GM12878 (cell line): ENCODE measurements around the gene CPD. TPM values are rescaled to one million over a fixed set of nuclear protein-coding genes. Genes with fewer than 3 reads are reported as not detected.

ENCODE experiments used
- ATAC-seq: fragments of 200-7000 bp; cut with Tn5 transposase; 3 replicates; pipeline ENCODE4 v1.9.1; 2020; ENCODE audit warnings: mild to moderate bottlenecking, moderate library complexity
- BruUV-seq: library from RNA; stranded (reverse); fragments of 400-500 nt; replicated peaks from 2 replicates; lab custom pipeline; 2021; lab: Mats Ljungman, UMichigan
- CTCF ChIA-PET: fragments of 300-600 bp; sonication (Branson Sonifier 250); formaldehyde crosslinking; extraction: SDS; loops from one replicate; lab custom pipeline; 2021; ENCODE audit warnings: inconsistent platforms; lab: Yijun Ruan, JAX
- POLR2A ChIA-PET: fragments of 350-600 bp; formaldehyde crosslinking; extraction: SDS; loops from one replicate; lab custom pipeline; 2021; ENCODE audit warnings: inconsistent platforms; lab: Charles Lee
- RAD21 ChIA-PET: fragments of 300-600 bp; sonication (Branson Sonifier 250); formaldehyde crosslinking; loops from one replicate; lab custom pipeline; 2023; ENCODE audit warnings: antibody characterized with exemption; ENCODE audit not compliant: unreplicated experiment; lab: Charles Lee
- SMC1A ChIA-PET: fragments of 300-600 bp; sonication (Branson Sonifier 250); formaldehyde crosslinking; loops from one replicate; lab custom pipeline; 2023; ENCODE audit not compliant: unreplicated experiment, uncharacterized antibody; lab: Charles Lee
- DNase-seq: peaks from one replicate; pipeline ENCODE4 v3.0.0-alpha.2; 2011; ENCODE audit warnings: low read depth, low spot score
- FAIRE-seq: peaks from 3 replicates; lab custom pipeline; 2011; peaks lifted over from hg19 to GRCh38; lab: Jason Lieb, UNC
- H2AFZ ChIP-seq: 2 replicates; pipeline ENCODE4 v1.6.0; 2011; ENCODE audit warnings: low read depth, low read length, control low read depth; ENCODE audit not compliant: control insufficient read depth
- H3K27ac ChIP-seq: 2 replicates; pipeline ENCODE4 v1.5.1; 2011; ENCODE audit warnings: control low read depth; ENCODE audit not compliant: control insufficient read depth, insufficient read depth
- H3K27me3 ChIP-seq, 2 experiments: replicated peaks in 1 of 2; 2 replicates each; pipeline versions ENCODE4 v1.6.0 to v1.6.1; 2011; ENCODE audit warnings: low read length in 1 of 2; ENCODE audit not compliant: control insufficient read depth in 2 of 2, insufficient read depth in 2 of 2
- H3K36me3 ChIP-seq, 2 experiments: 2 replicates each; pipeline ENCODE4 v1.5.1; 2011; ENCODE audit warnings: low read length in 1 of 2; ENCODE audit not compliant: control insufficient read depth in 2 of 2, insufficient read depth in 2 of 2
- H3K4me1 ChIP-seq: 2 replicates; pipeline ENCODE4 v1.6.1; 2011; ENCODE audit warnings: mild to moderate bottlenecking, low read length, moderate library complexity, mixed read lengths; ENCODE audit not compliant: control insufficient read depth, insufficient read depth
- H3K4me2 ChIP-seq: 2 replicates; pipeline ENCODE4 v1.6.0; 2011; ENCODE audit warnings: control low read depth; ENCODE audit not compliant: control insufficient read depth, insufficient read depth
- H3K4me3 ChIP-seq: fragments of 200-600 bp; sonication (generic); 2 replicates; pipeline ENCODE4 v1.5.1; 2016
- H3K79me2 ChIP-seq: 2 replicates; pipeline ENCODE4 v1.6.0; 2011; ENCODE audit warnings: low read length; ENCODE audit not compliant: control insufficient read depth, insufficient read depth
- H3K9ac ChIP-seq: 2 replicates; pipeline ENCODE4 v1.8.0; 2011; ENCODE audit warnings: low read length, control low read depth, mixed read lengths; ENCODE audit not compliant: control insufficient read depth, insufficient read depth
- H3K9me3 ChIP-seq: replicated peaks from 3 replicates; pipeline ENCODE4 v1.5.1; 2011; ENCODE audit warnings: mild to moderate bottlenecking, low read length; ENCODE audit not compliant: control insufficient read depth, insufficient read depth
- H4K20me1 ChIP-seq: 2 replicates; pipeline ENCODE4 v1.6.0; 2011; ENCODE audit not compliant: control insufficient read depth, insufficient read depth
- ELK1 ChIP-seq: IDR thresholded peaks from 2 replicates; pipeline ENCODE4 v1.6.1; 2012; ENCODE audit warnings: low read depth, low read length, improper control_type of control experiment
- HCFC1 ChIP-seq: fragments of 150-350 bp; IDR thresholded peaks from 2 replicates; pipeline ENCODE4 v1.6.1; 2014; ENCODE audit warnings: low read length
- IKZF2 ChIP-seq, 2 experiments: fragments of 450-650 bp; IDR thresholded peaks; 2 replicates each; pipeline ENCODE4 v1.6.1; 2017; ENCODE audit warnings: mild to moderate bottlenecking in 2 of 2, moderate library complexity in 2 of 2
- NR2C2 ChIP-seq: IDR thresholded peaks from 2 replicates; pipeline ENCODE4 v1.6.1; 2011; ENCODE audit warnings: borderline replicate concordance, low read depth; ENCODE audit not compliant: control insufficient read depth, insufficient read length
- SPI1 ChIP-seq: IDR thresholded peaks from 2 replicates; pipeline ENCODE4 v1.6.1; 2011; ENCODE audit warnings: low read depth, mild to moderate bottlenecking, low read length, moderate library complexity, borderline replicate concordance; ENCODE audit not compliant: insufficient read depth
- WGBS: methylation state at CpG from one replicate; pipeline ENCODE4 v1.1.6; 2016; ENCODE audit warnings: low lambda C conversion rate; ENCODE audit not compliant: insufficient replicate concordance, insufficient coverage; ENCODE audit errors: missing lambda C conversion rate; 5-methylcytosine and 5-hydroxymethylcytosine counted together
- in situ Hi-C: fragments of 300-500 bp; cut with MboI; formaldehyde crosslinking; loops from 9 replicates; pipeline ENCODE4 v1.14.3; 2018; ENCODE audit warnings: mixed read lengths
- intact Hi-C: fragments of 100-400 bp; cut with micrococcal nuclease; formaldehyde crosslinking; loops from one replicate; pipeline ENCODE4 v1.14.2; 2022; ENCODE audit not compliant: unreplicated experiment
- polyA plus RNA-seq, 11 experiments: library from polyadenylated mRNA; depleted of rRNA in 4 of 11; unstranded in 6 of 11; stranded (reverse) in 5 of 11; fragments of >200 nt; fragmentation: Nextera tagmentation in 4 of 11; fragmentation: Illumina TruSeq in 1 of 11; extraction: Ambion mirVana in 4 of 11; extraction: Trizol in 1 of 11; gene quantifications; 1 replicate in 1 of 11; 2 replicates in 10 of 11; pipeline versions ENCODE4 v1.2.1 to v1.2.3, GENCODE V29; 2011 to 2016; ENCODE audit warnings: inconsistent platforms in 2 of 11, missing spikeins in 2 of 11, low read depth in 1 of 11
- total RNA-seq, 4 experiments: library from RNA; depleted of rRNA in 3 of 4; stranded (reverse); fragments of >200 nt in 3 of 4; fragmentation: Illumina TruSeq in 1 of 4; extraction: Trizol in 1 of 4; gene quantifications; 2 replicates each; pipeline versions ENCODE4 v1.2.1 to v1.2.3, GENCODE V29; 2013 to 2021
- TF ChIP-seq, protein P1 (sequence below): fragments of 450-650 bp; IDR thresholded peaks from 2 replicates; pipeline ENCODE4 v1.6.1; 2017; ENCODE audit warnings: antibody characterized with exemption, mild to moderate bottlenecking, moderate library complexity
- TF ChIP-seq, protein P2 (sequence below): fragments of 450-650 bp; IDR thresholded peaks from 2 replicates; pipeline ENCODE4 v1.6.1; 2018; ENCODE audit warnings: mild to moderate bottlenecking, low read depth, moderate library complexity; ENCODE audit not compliant: partially characterized antibody

Gene CPD
- total and polyA plus RNA-seq, 10 of the 15 experiments (the other 5 are each of a cell fraction or from before 2014, with no cell fraction given) = 3.5 to 24.2 (median 15.7) TPM

DNA sequence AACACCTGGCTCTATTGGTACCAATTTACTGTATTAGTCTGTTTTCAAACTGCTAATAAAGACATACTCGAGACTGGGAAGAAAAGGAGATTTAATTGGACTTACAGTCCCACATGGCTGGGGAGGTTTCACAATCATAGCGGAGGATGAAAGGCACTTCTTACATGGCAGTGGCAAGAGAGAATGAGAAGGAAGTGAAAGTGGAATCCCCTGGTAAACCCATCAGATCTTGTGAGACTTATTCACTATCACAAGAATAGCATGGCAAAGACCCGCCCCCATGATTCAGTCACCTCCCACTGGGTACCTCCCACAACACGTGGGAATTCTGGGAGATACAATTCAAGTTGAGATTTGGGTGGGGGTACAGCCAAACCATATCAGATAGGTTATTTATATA, 75.9 kb downstream of the CPD start:
- no peaks in the 10 kb centered on the region; the same call in 1 of the 3 replicates for H3K9me3 ChIP-seq
- H3K4me1 ChIP-seq = no peaks in the 10 kb centered on the region
- ChIA-PET POLR2A (no interaction called here), SMC1A (no interaction called here), CTCF (interaction anchor here (1.1 kb wide), 1 partner anchor 22 kb away, joined by 3 read pairs; the partner anchor contains the start of gene GOSR1), RAD21 (no interaction called here)
- BruUV-seq = no TSS peak
- no peak overlapping the region for H2AFZ ChIP-seq
- TF ChIP-seq HCFC1 = no peak
- TF ChIP-seq, protein P1, sequence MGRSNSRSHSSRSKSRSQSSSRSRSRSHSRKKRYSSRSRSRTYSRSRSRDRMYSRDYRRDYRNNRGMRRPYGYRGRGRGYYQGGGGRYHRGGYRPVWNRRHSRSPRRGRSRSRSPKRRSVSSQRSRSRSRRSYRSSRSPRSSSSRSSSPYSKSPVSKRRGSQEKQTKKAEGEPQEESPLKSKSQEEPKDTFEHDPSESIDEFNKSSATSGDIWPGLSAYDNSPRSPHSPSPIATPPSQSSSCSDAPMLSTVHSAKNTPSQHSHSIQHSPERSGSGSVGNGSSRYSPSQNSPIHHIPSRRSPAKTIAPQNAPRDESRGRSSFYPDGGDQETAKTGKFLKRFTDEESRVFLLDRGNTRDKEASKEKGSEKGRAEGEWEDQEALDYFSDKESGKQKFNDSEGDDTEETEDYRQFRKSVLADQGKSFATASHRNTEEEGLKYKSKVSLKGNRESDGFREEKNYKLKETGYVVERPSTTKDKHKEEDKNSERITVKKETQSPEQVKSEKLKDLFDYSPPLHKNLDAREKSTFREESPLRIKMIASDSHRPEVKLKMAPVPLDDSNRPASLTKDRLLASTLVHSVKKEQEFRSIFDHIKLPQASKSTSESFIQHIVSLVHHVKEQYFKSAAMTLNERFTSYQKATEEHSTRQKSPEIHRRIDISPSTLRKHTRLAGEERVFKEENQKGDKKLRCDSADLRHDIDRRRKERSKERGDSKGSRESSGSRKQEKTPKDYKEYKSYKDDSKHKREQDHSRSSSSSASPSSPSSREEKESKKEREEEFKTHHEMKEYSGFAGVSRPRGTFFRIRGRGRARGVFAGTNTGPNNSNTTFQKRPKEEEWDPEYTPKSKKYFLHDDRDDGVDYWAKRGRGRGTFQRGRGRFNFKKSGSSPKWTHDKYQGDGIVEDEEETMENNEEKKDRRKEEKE = no peak
- TF ChIP-seq SPI1 = 0 out of 2 replicates have a peak, but pooled peaks have one; percentile 6
- no peak for ATAC-seq
- no peak overlapping the region for H3K4me3 ChIP-seq
- in situ Hi-C loops (no loop called here), intact Hi-C loops (no loop called here)
- WGBS = 69% methylated on average over 4 of the region's 4 CpGs
- no peaks in the 10 kb centered on the region for H3K27me3 ChIP-seq
- H4K20me1 ChIP-seq = no peaks in the 10 kb centered on the region
- H3K79me2 ChIP-seq = no peaks in the 10 kb centered on the region
- no peak for FAIRE-seq
- H3K4me2 ChIP-seq = no peak overlapping the region
- no peak for DNase-seq
- no peak overlapping the region for H3K27ac ChIP-seq
- H3K36me3 ChIP-seq = peaks cover 0 to 8% of the 10 kb centered on the region in 2 experiments; a peak in 3 of 4 replicates
- H3K9ac ChIP-seq = no peak overlapping the region

DNA sequence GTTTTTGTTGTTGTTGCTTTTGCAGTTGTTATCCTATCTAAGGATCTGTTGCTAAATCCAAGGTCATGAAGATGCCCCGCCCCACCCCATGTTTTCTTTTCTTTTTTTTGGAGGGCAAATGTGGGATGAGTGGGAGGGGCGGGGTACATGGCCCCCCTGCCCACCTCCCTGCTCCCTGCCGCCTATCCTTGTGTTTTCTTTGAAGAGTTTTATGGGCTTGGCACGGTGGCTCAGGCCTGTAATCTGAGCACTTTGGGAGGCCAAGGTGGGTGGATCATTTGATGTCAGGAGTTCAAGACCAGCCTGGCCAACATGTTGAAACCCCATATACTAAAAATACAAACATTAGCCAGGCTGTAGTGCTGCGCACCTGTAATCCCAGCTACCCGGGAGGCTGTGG, 79.6 kb downstream of the CPD start:
- Histone ChIP-seq H3K9ac (no peak overlapping the region), H4K20me1 (no peaks in the 10 kb centered on the region), H2AFZ (no peak overlapping the region), H3K4me1 (no peaks in the 10 kb centered on the region), H3K79me2 (no peaks in the 10 kb centered on the region), H3K27ac (no peak overlapping the region), H3K4me3 (no peak overlapping the region), H3K9me3 (no peaks in the 10 kb centered on the region; the same call in 1 of the 3 replicates), H3K27me3 (no peaks in the 10 kb centered on the region), H3K4me2 (no peak overlapping the region), H3K36me3 (peaks cover 0 to 8% of the 10 kb centered on the region in 2 experiments; a peak in 2 of 4 replicates)
- no peak for FAIRE-seq
- SMC1A ChIA-PET = no interaction called here
- no peak for ATAC-seq
- no peak for DNase-seq
- BruUV-seq = no TSS peak
- intact Hi-C loops (no loop called here), in situ Hi-C loops (no loop called here)
- RAD21 ChIA-PET = no interaction called here
- 86% methylated on average over 5 of the region's 6 CpGs for WGBS
- POLR2A ChIA-PET = no interaction called here
- CTCF ChIA-PET = no interaction called here
- TF ChIP-seq ELK1 (no peak), IKZF2 (IDR thresholded peaks at IDR 0.05) (no peak), NR2C2 (no peak)
- TF ChIP-seq, protein P2, sequence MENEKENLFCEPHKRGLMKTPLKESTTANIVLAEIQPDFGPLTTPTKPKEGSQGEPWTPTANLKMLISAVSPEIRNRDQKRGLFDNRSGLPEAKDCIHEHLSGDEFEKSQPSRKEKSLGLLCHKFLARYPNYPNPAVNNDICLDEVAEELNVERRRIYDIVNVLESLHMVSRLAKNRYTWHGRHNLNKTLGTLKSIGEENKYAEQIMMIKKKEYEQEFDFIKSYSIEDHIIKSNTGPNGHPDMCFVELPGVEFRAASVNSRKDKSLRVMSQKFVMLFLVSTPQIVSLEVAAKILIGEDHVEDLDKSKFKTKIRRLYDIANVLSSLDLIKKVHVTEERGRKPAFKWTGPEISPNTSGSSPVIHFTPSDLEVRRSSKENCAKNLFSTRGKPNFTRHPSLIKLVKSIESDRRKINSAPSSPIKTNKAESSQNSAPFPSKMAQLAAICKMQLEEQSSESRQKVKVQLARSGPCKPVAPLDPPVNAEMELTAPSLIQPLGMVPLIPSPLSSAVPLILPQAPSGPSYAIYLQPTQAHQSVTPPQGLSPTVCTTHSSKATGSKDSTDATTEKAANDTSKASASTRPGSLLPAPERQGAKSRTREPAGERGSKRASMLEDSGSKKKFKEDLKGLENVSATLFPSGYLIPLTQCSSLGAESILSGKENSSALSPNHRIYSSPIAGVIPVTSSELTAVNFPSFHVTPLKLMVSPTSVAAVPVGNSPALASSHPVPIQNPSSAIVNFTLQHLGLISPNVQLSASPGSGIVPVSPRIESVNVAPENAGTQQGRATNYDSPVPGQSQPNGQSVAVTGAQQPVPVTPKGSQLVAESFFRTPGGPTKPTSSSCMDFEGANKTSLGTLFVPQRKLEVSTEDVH = no peak
